Endothelial cell of umbilical vein (primary cell): ENCODE measurements around the gene RPS24. TPM values are rescaled to one million over a fixed set of nuclear protein-coding genes. Genes with fewer than 3 reads are reported as not detected.

Experiments
- BruUV-seq: library from RNA; stranded (reverse); fragments of 400-500 nt; replicated peaks from 2 replicates; lab custom pipeline; 2021; lab: Mats Ljungman, UMichigan
- CTCF ChIA-PET: fragments of 300-600, 350-600 bp; sonication (Branson Sonifier 250); formaldehyde crosslinking; loops from one replicate; lab custom pipeline; 2021; ENCODE audit warnings: antibody characterized with exemption, inconsistent platforms; lab: Charles Lee
- POLR2A ChIA-PET: fragments of 300-600, 350-600 bp; sonication (Branson Sonifier 250); formaldehyde crosslinking; loops from one replicate; lab custom pipeline; 2021; ENCODE audit warnings: antibody characterized with exemption, inconsistent platforms; lab: Charles Lee
- DNase-seq: peaks from one replicate; pipeline ENCODE4 v3.0.0-alpha.2; 2011; ENCODE audit warnings: low read depth, low spot score
- FAIRE-seq: peaks from 2 replicates; lab custom pipeline; 2011; peaks lifted over from hg19 to GRCh38; lab: Jason Lieb, UNC
- H2AFZ ChIP-seq: 2 replicates; pipeline ENCODE4 v1.6.0; 2012; ENCODE audit warnings: low read depth, low read length, control low read depth, inconsistent platforms
- H3K27ac ChIP-seq: 2 replicates; pipeline ENCODE4 v1.5.1; 2011; ENCODE audit warnings: low read depth, mild to moderate bottlenecking, control low read depth, low read length, moderate library complexity; ENCODE audit not compliant: insufficient read depth
- H3K27me3 ChIP-seq, 2 experiments: 2 replicates each; pipeline versions ENCODE4 v1.6.0 to v1.6.1; 2011; ENCODE audit warnings: low read length in 2 of 2, mixed read lengths in 1 of 2; ENCODE audit not compliant: control insufficient read depth in 2 of 2, insufficient read depth in 2 of 2
- H3K36me3 ChIP-seq, 2 experiments: 2 replicates in 1 of 2; 3 replicates in 1 of 2; pipeline ENCODE4 v1.5.1; 2011; ENCODE audit warnings: low read length in 2 of 2, mild to moderate bottlenecking in 1 of 2, moderate library complexity in 1 of 2; ENCODE audit not compliant: control insufficient read depth in 2 of 2, insufficient read depth in 2 of 2; ENCODE audit errors: extremely low read depth in 1 of 2
- H3K4me1 ChIP-seq: 3 replicates; pipeline ENCODE4 v1.5.1; 2011; ENCODE audit warnings: mild to moderate bottlenecking, low read length; ENCODE audit not compliant: control insufficient read depth, insufficient read depth; ENCODE audit errors: extremely low read depth
- H3K4me2 ChIP-seq: 2 replicates; pipeline ENCODE4 v1.6.1; 2011; ENCODE audit warnings: low read length, control low read depth, mixed read lengths; ENCODE audit not compliant: insufficient read depth
- H3K4me3 ChIP-seq, 3 experiments: fragments of 200-600 bp in 1 of 3; sonication (generic), shearing (Covaris generic) in 1 of 3; replicated peaks in 1 of 3; 2 replicates each; pipeline ENCODE4 v1.5.1; 2011 to 2016; ENCODE audit warnings: control low read depth in 3 of 3, low read length in 3 of 3, mild to moderate bottlenecking in 2 of 3, inconsistent platforms in 1 of 3, low read depth in 1 of 3, moderate library complexity in 1 of 3; ENCODE audit not compliant: insufficient read depth in 1 of 3
- H3K79me2 ChIP-seq: 2 replicates; pipeline ENCODE4 v1.6.0; 2012; ENCODE audit warnings: low read length, inconsistent platforms; ENCODE audit not compliant: control insufficient read depth, insufficient read depth
- H3K9ac ChIP-seq: replicated peaks from 2 replicates; pipeline ENCODE3; 2011; ENCODE audit warnings: low read length, control low read depth; ENCODE audit not compliant: insufficient read depth; ENCODE audit errors: extremely low read depth
- H3K9me1 ChIP-seq: replicated peaks from 3 replicates; pipeline ENCODE4 v1.6.0; 2011; ENCODE audit warnings: mild to moderate bottlenecking, low read length; ENCODE audit not compliant: control insufficient read depth, insufficient read depth; ENCODE audit errors: extremely low read depth
- H3K9me3 ChIP-seq: replicated peaks from 2 replicates; pipeline ENCODE4 v1.5.1; 2012; ENCODE audit warnings: low read length, inconsistent platforms; ENCODE audit not compliant: control insufficient read depth, insufficient read depth
- H4K20me1 ChIP-seq: replicated peaks from 2 replicates; pipeline ENCODE3; 2011; ENCODE audit warnings: mild to moderate bottlenecking, low read length; ENCODE audit not compliant: control insufficient read depth, insufficient read depth; ENCODE audit errors: extremely low read depth
- EZH2 ChIP-seq: IDR thresholded peaks from 2 replicates; pipeline ENCODE4 v1.6.1; 2012; ENCODE audit warnings: borderline replicate concordance, low read depth, mild to moderate bottlenecking, moderate library complexity, low read length, inconsistent platforms; ENCODE audit not compliant: severe bottlenecking
- FOS ChIP-seq: IDR thresholded peaks from 2 replicates; pipeline ENCODE4 v1.6.1; 2011; ENCODE audit warnings: mild to moderate bottlenecking, low read length, moderate library complexity, borderline replicate concordance; ENCODE audit not compliant: insufficient read depth
- GATA2 ChIP-seq: IDR thresholded peaks from 2 replicates; pipeline ENCODE4 v1.7.0; 2011; ENCODE audit warnings: low read depth, mild to moderate bottlenecking, moderate library complexity, mixed read lengths, low read length; ENCODE audit not compliant: insufficient read length, insufficient read depth
- JUN ChIP-seq: IDR thresholded peaks from 2 replicates; pipeline ENCODE4 v1.6.1; 2011; ENCODE audit warnings: borderline replicate concordance, low read depth; ENCODE audit not compliant: insufficient read length, insufficient read depth
- MYC ChIP-seq: IDR thresholded peaks from one replicate; pipeline ENCODE4 v1.6.1; 2011; ENCODE audit warnings: mild to moderate bottlenecking, low read depth, low read length
- POLR2A ChIP-seq: IDR thresholded peaks from 2 replicates; pipeline ENCODE4 v1.6.1; 2012; ENCODE audit warnings: low read depth, mild to moderate bottlenecking, control low read depth, low read length
- POLR2AphosphoS5 ChIP-seq: IDR thresholded peaks from 2 replicates; pipeline ENCODE4 v1.6.1; 2012; ENCODE audit warnings: low read depth, mild to moderate bottlenecking, control low read depth, low read length, moderate library complexity; ENCODE audit not compliant: insufficient read depth
- dilution Hi-C: fragments of 300-500 bp; cut with MboI; formaldehyde crosslinking; loops from one replicate; pipeline ENCODE4 v1.15.0; 2019; ENCODE audit warnings: low sequenced_read_pairs; ENCODE audit not compliant: extremely low pct_ligation_motif_present
- intact Hi-C: fragments of 100-400 bp; cut with micrococcal nuclease; formaldehyde crosslinking; loops from one replicate; pipeline ENCODE4 v1.10.0; 2022
- polyA plus RNA-seq, 4 experiments: library from polyadenylated mRNA; depleted of rRNA in 3 of 4; stranded (reverse) in 3 of 4; unstranded in 1 of 4; fragments of >200 nt; gene quantifications; 2 replicates each; pipeline versions ENCODE4 v1.2.1 to v1.2.3, GENCODE V29; 2011 to 2012; ENCODE audit warnings: missing spikeins in 1 of 4
- total RNA-seq: library from RNA; stranded (reverse); gene quantifications from 2 replicates; pipeline ENCODE4 v1.2.3, GENCODE V29; 2021
- TF ChIP-seq, protein P1 (sequence below): IDR thresholded peaks from 2 replicates; pipeline ENCODE4 v1.6.1; 2011; ENCODE audit not compliant: insufficient read depth, insufficient read length
- TF ChIP-seq, protein P2 (sequence below), 2 donors: IDR thresholded peaks; 1 replicate in 1 of 2; 2 replicates in 1 of 2; pipeline ENCODE4 v1.5.1; 2011; ENCODE audit warnings: low read length in 2 of 2, mild to moderate bottlenecking in 2 of 2, moderate library complexity in 2 of 2, control low read depth in 1 of 2, inconsistent platforms in 1 of 2, low read depth in 1 of 2; ENCODE audit not compliant: insufficient read depth in 1 of 2; ENCODE audit errors: extremely low read depth in 1 of 2

Gene RPS24
- total and polyA plus RNA-seq, 2 donors (not counting 3 experiments of a cell fraction or from before 2014, with no cell fraction given) = 1,446 to 2,326 TPM

DNA sequence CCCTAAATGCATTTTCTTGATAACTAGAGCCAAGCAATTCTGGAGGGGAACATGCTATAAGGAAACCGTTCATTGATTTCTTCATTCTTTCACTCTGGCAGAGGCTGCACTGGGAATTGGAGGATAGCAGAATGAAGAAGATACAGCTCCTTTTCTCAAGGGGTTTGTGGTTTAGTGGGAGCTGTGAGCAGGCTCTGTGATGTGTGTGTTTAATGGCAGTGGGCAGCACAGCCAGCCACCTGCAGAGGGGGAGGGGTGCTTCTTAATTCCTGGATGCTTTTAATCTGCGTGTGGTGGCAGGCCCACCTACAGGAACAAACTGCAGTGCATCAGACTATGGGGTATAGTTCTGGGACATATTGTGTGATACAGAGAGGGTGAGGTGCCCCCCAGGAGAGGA is 31.9 kb downstream of the RPS24 start:
- Histone ChIP-seq H3K27me3 (no peaks in the 10 kb centered on the region), H3K27ac (no peak overlapping the region), H3K36me3 (no peaks in the 10 kb centered on the region), H3K4me3 (no peak overlapping the region), H3K9ac (no peak overlapping the region), H3K79me2 (no peaks in the 10 kb centered on the region), H3K4me2 (no peak overlapping the region), H3K4me1 (no peaks in the 10 kb centered on the region), H2AFZ (no peak overlapping the region), H3K9me3 (no peaks in the 10 kb centered on the region), H3K9me1 (no peaks in the 10 kb centered on the region), H4K20me1 (no peaks in the 10 kb centered on the region)
- CTCF ChIA-PET = no interaction called here
- dilution Hi-C loops (no loop called here), intact Hi-C loops (no loop called here)
- no peak for TF ChIP-seq JUN
- no peak for TF ChIP-seq FOS
- TF ChIP-seq, protein P1, sequence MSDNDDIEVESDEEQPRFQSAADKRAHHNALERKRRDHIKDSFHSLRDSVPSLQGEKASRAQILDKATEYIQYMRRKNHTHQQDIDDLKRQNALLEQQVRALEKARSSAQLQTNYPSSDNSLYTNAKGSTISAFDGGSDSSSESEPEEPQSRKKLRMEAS = no peak
- no peak for TF ChIP-seq POLR2AphosphoS5
- no peak for TF ChIP-seq GATA2
- TF ChIP-seq MYC = no peak
- no peak for TF ChIP-seq POLR2A
- TF ChIP-seq EZH2 = no peak
- TF ChIP-seq, protein P2, sequence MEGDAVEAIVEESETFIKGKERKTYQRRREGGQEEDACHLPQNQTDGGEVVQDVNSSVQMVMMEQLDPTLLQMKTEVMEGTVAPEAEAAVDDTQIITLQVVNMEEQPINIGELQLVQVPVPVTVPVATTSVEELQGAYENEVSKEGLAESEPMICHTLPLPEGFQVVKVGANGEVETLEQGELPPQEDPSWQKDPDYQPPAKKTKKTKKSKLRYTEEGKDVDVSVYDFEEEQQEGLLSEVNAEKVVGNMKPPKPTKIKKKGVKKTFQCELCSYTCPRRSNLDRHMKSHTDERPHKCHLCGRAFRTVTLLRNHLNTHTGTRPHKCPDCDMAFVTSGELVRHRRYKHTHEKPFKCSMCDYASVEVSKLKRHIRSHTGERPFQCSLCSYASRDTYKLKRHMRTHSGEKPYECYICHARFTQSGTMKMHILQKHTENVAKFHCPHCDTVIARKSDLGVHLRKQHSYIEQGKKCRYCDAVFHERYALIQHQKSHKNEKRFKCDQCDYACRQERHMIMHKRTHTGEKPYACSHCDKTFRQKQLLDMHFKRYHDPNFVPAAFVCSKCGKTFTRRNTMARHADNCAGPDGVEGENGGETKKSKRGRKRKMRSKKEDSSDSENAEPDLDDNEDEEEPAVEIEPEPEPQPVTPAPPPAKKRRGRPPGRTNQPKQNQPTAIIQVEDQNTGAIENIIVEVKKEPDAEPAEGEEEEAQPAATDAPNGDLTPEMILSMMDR (IDR thresholded peaks at IDR 0.05; ENCODE audit: extremely low read depth in 1 of 2, insufficient read depth in 1 of 2, low read depth in 1 of 2, low read length in 2 of 2) = no peak
- no TSS peak for BruUV-seq
- DNase-seq (no peak), FAIRE-seq (no peak)
- POLR2A ChIA-PET = no interaction called here
